VCaP (cell line): ENCODE data around the gene KLK5.

Experiments
- H3K27ac ChIP-seq: fragments of 450-650 bp; 2 replicates; pipeline ENCODE4 v1.5.1; 2017
- CTCF ChIP-seq: fragments of 450-650 bp; conservative IDR thresholded peaks from 2 replicates; pipeline ENCODE4 v1.5.1; 2017; ENCODE audit warnings: mild to moderate bottlenecking, moderate library complexity

The KLK5 gene

GRCh38 chr19:50909240-50910070 is 43.4 kb downstream of the KLK5 start:
- H3K27ac ChIP-seq = peak overlapping the region; percentile 91
- TF ChIP-seq CTCF = no peak

GRCh38 chr19:50908336-50908735 is 44.5 kb downstream of the KLK5 start:
- TF ChIP-seq CTCF = no peak
- peak overlapping the region; percentile 91 for H3K27ac ChIP-seq

GRCh38 chr19:50906217-50906616 is 46.6 kb downstream of the KLK5 start:
- peak overlapping the region; percentile 27 for H3K27ac ChIP-seq
- TF ChIP-seq CTCF = peak; percentile 60

- TF ChIP-seq CTCF = no peak
- H3K27ac ChIP-seq = no peak overlapping the region
Observed at GRCh38 chr19:50902640-50903039, 50.2 kb downstream of the KLK5 start.

- no peak for TF ChIP-seq CTCF
- H3K27ac ChIP-seq = no peak overlapping the region
Observed at GRCh38 chr19:50899569-50899968, 53.3 kb downstream of the KLK5 start.

- TF ChIP-seq CTCF = no peak
- H3K27ac ChIP-seq = peak overlapping the region; percentile 100
Observed at GRCh38 chr19:50898018-50898417, 54.8 kb downstream of the KLK5 start.

- peak overlapping the region; percentile 100 for H3K27ac ChIP-seq
- TF ChIP-seq CTCF = peak; percentile 59
Observed at GRCh38 chr19:50897612-50898011, 55.2 kb downstream of the KLK5 start.
